Cardiac muscle cell (in vitro differentiated cells and primary cell): Measurements from ENCODE around the gene RPL22. TPM values are rescaled to one million over a fixed set of nuclear protein-coding genes. Genes with fewer than 3 reads are reported as not detected.

Experiments used
- DNase-seq, 2 donors: peaks; one replicate each; pipeline versions ENCODE4 v3.0.0 to v3.0.0-alpha.2; 2010 to 2017; ENCODE audit warnings: low read depth in 1 of 2, low spot score in 1 of 2
- H3K27ac ChIP-seq: fragments of 200-600 bp; sonication (generic); 2 replicates; pipeline ENCODE4 v1.5.1; 2016
- H3K27me3 ChIP-seq: fragments of 200-600 bp; sonication (generic); 2 replicates; pipeline ENCODE4 v1.6.0; 2016; ENCODE audit warnings: control low read depth
- H3K36me3 ChIP-seq: fragments of 200-600 bp; sonication (generic); 2 replicates; pipeline ENCODE4 v1.5.1; 2016; ENCODE audit warnings: control low read depth
- H3K4me1 ChIP-seq: fragments of 200-600 bp; sonication (generic); 2 replicates; pipeline ENCODE4 v1.8.1; 2017; ENCODE audit warnings: low read depth, mild to moderate bottlenecking, mixed run types
- H3K4me3 ChIP-seq: fragments of 200-600 bp; sonication (generic); 2 replicates; pipeline ENCODE4 v1.5.1; 2016; ENCODE audit warnings: mild to moderate bottlenecking
- H3K9me3 ChIP-seq: fragments of 200-600 bp; sonication (generic); 2 replicates; pipeline ENCODE4 v1.5.1; 2017; ENCODE audit warnings: low read depth, mild to moderate bottlenecking, control low read depth
- CTCF ChIP-seq: IDR thresholded peaks from 2 replicates; pipeline ENCODE4 v1.5.1; 2012; ENCODE audit warnings: low read depth, mild to moderate bottlenecking, low read length
- polyA plus RNA-seq: library from polyadenylated mRNA; unstranded; fragments of >200 nt; fragmentation: Nextera tagmentation; extraction: Ambion mirVana; gene quantifications from 2 replicates; pipeline ENCODE4 v1.2.1, GENCODE V29; 2016
- total RNA-seq: library from RNA; depleted of rRNA; stranded (reverse); fragments of >200 nt; gene quantifications from 2 replicates; pipeline ENCODE4 v1.2.3, GENCODE V29; 2016

The RPL22 gene
- total and polyA plus RNA-seq, 2 experiments from 2014 or later: 130 to 132 TPM

GRCh38 chr1:6144647-6145395, 54.6 kb downstream of the RPL22 start:
- H3K4me3 ChIP-seq: no peak overlapping the region
- no peak for TF ChIP-seq CTCF
- DNase-seq: no peak
- H3K4me1 ChIP-seq: no peaks in the 10 kb centered on the region
- peaks cover 41% of the 10 kb centered on the region for H3K27me3 ChIP-seq
- no peaks in the 10 kb centered on the region for H3K9me3 ChIP-seq
- H3K27ac ChIP-seq: no peak overlapping the region
- no peaks in the 10 kb centered on the region for H3K36me3 ChIP-seq

- TF ChIP-seq CTCF: no peak
- no peak for DNase-seq
Measured at GRCh38 chr1:6144175-6144574, 55.2 kb downstream of the RPL22 start.

GRCh38 chr1:6143395-6143794, 56.0 kb downstream of the RPL22 start:
- no peak for TF ChIP-seq CTCF
- DNase-seq: no peak
- no peaks in the 10 kb centered on the region for H3K4me1 ChIP-seq
- no peaks in the 10 kb centered on the region for H3K9me3 ChIP-seq
- H3K36me3 ChIP-seq: no peaks in the 10 kb centered on the region
- peaks cover 28% of the 10 kb centered on the region for H3K27me3 ChIP-seq
- H3K4me3 ChIP-seq: no peak overlapping the region
- H3K27ac ChIP-seq: no peak overlapping the region

More at GRCh38 chr1:6144175-6144574, 55.2 kb downstream of the RPL22 start:
- Histone ChIP-seq H3K4me3 (no peak overlapping the region), H3K36me3 (no peaks in the 10 kb centered on the region), H3K27me3 (peaks cover 36% of the 10 kb centered on the region), H3K9me3 (no peaks in the 10 kb centered on the region), H3K4me1 (no peaks in the 10 kb centered on the region), H3K27ac (no peak overlapping the region)

GRCh38 chr1:6142734-6143133, 56.7 kb downstream of the RPL22 start:
- TF ChIP-seq CTCF: no peak
- Histone ChIP-seq H3K27me3 (peaks cover 22% of the 10 kb centered on the region), H3K36me3 (no peaks in the 10 kb centered on the region), H3K9me3 (no peaks in the 10 kb centered on the region), H3K4me3 (no peak overlapping the region), H3K27ac (no peak overlapping the region), H3K4me1 (no peaks in the 10 kb centered on the region)
- no peak for DNase-seq

GRCh38 chr1:6142036-6142621, 57.3 kb downstream of the RPL22 start:
- no peaks in the 10 kb centered on the region for H3K4me1 ChIP-seq
- H3K36me3 ChIP-seq: no peaks in the 10 kb centered on the region
- no peak overlapping the region for H3K27ac ChIP-seq
- H3K27me3 ChIP-seq: peaks cover 16% of the 10 kb centered on the region
- DNase-seq: no peak
- H3K4me3 ChIP-seq: no peak overlapping the region
- TF ChIP-seq CTCF: no peak
- H3K9me3 ChIP-seq: no peaks in the 10 kb centered on the region
